Measurements from ENCODE around the gene ATP2A1.
"Not testable (repeated sequence)": the region's sequence is repeated elsewhere in the genome, so short reads cannot be mapped to it uniquely, and the experiment has no call there.

Gene ATP2A1

DNA sequence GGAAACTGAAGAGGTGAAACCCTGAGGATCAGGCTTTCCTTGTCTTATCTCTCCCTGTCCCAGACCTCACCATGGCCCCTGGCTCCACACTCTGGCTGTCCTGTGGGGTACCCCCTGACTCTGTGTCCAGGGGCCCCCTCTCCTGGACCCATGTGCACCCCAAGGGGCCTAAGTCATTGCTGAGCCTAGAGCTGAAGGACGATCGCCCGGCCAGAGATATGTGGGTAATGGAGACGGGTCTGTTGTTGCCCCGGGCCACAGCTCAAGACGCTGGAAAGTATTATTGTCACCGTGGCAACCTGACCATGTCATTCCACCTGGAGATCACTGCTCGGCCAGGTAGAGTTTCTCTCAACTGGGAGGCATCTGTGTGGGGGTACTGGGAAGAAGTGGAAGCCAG lies 54.9 kb downstream of the ATP2A1 start:
- DNase-seq (ENCODE audit: low read depth in 1 of 2, low spot score in 1 of 2) = no peak

DNA sequence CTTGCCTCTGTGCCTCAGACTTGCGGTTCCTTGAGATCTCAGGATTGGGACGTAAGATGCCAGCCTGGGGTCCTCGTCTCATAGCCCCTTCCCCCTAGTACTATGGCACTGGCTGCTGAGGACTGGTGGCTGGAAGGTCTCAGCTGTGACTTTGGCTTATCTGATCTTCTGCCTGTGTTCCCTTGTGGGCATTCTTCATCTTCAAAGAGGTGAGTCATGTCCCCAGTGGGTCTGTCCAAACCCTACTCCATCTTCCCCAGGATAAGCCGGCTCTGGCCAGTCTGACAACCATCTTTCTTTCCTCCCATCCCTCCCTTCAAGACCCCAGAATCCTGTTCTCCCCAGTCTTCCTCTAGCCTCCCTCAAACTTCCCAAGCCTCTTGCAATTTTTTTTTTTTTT lies 57.1 kb downstream of the ATP2A1 start:
- DNase-seq (ENCODE audit: low read depth in 1 of 2, low spot score in 1 of 2) = no peak

DNA sequence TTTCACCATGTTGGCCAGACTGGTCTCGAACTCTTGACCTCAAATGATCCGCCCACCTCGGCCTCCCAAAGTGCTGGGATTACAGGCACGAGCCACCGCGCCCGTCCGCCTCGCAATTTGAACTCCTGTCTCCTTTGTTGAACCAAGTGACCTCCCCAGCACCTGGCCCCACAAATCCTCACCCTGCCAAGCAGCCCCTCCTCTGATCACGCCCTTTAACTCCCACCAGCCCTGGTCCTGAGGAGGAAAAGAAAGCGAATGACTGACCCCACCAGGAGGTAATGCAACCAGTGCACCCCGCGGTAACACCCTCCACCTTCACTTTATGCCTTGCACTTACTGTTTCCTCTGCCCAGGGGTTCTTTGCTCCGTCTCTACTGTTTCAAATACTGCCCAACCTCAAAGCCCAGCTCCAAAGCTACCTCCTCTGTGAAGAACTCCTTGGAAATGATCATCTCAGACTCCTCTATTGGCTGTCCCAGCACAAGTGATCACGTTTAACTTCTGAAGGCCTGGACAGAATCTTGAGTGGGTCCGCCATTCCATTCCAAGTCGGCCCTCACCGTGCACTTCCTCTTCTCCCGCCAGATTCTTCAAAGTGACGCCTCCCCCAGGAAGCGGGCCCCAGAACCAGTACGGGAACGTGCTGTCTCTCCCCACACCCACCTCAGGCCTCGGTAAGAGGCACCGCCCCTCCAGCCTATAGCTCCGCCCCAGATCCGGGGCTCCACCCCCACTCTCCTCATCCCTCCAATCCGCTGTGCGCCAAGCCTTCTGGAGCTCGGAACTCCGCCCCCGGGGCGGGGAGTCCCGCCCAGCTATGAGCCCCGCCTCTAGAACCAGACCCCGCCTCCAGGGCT lies 57.9 kb downstream of the ATP2A1 start:
- peak; percentile 73 to 80 for DNase-seq (ENCODE audit: low read depth in 1 of 2, low spot score in 1 of 2)

DNA sequence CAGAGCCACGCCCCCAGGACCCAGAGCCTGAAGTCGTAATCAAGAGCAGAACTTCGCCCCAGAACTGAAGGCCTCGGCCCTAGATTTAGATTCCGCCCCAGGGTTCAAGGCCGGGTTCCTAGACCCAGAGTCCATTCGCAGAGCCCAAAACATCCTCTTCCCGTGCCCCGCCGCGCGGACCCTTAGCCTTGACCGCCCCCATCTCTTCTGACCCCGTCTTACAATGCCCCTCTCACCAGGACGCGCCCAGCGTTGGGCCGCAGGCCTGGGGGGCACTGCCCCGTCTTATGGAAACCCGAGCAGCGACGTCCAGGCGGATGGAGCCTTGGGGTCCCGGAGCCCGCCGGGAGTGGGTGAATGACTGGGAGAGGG lies 58.5 kb downstream of the ATP2A1 start:
- no peak for DNase-seq (ENCODE audit: low read depth in 1 of 2, low spot score in 1 of 2)

DNA sequence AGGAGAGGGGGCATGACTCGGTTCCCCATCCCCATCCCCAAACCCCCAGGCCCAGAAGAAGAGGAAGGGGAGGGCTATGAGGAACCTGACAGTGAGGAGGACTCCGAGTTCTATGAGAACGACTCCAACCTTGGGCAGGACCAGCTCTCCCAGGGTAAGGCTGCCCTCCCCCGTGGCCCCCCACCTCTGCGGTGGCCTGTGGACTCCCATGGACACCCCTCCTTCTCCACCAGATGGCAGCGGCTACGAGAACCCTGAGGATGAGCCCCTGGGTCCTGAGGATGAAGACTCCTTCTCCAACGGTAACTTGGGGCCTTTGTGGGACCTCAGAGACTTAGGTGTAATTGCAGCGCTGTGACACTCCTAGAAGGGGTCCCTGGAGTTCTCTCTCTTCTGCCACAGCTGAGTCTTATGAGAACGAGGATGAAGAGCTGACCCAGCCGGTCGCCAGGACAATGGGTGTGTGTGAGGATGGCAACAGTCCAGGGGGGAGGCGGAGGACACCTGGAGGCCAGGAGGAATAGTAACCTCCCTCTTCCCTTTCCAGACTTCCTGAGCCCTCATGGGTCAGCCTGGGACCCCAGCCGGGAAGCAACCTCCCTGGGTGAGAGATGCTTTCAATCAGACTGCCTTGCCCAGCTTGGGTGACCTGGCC lies 59.1 kb downstream of the ATP2A1 start:
- DNase-seq (ENCODE audit: low read depth in 1 of 2, low spot score in 1 of 2) = no peak

DNA sequence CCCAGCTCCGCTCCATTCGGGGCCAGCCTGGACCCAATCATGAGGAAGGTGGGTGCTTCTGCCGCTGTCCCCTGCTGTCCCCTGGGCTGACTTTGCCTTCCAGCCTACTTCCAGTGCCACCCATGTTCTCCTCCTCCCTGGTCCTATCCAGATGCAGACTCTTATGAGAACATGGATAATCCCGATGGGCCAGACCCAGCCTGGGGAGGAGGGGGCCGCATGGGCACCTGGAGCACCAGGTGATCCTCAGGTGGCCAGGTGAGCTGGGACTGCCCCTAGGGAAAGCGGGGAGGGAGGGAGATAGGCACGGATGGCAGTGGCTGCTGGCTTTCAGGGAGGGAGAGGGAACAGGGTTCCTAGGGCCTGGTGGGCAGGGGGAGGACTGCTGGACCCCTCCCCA lies 60.4 kb downstream of the ATP2A1 start:
- DNase-seq (ENCODE audit: low read depth in 1 of 2, low spot score in 1 of 2) = no peak

DNA sequence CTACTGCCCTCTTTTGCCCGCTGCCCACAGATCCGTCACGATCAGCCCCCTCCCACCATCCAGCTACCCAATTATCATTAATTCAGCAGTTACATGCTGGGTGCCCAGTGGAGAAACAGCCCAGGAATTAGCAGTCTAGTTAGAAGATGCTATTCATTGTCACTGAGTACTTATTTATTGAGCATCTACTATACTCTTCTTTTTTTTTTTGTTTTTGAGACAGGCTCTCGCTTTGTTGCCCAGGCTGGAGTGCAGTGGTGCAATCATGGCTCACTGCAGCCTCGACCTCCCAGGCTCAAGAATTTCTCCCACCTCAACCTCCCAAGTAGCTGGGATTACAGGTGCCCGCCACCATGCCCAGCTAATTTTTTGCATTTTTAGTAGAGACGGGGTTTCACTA lies 61.5 kb downstream of the ATP2A1 start:
- not testable (repeated sequence) for DNase-seq (ENCODE audit: low read depth in 1 of 2, low spot score in 1 of 2)

DNA sequence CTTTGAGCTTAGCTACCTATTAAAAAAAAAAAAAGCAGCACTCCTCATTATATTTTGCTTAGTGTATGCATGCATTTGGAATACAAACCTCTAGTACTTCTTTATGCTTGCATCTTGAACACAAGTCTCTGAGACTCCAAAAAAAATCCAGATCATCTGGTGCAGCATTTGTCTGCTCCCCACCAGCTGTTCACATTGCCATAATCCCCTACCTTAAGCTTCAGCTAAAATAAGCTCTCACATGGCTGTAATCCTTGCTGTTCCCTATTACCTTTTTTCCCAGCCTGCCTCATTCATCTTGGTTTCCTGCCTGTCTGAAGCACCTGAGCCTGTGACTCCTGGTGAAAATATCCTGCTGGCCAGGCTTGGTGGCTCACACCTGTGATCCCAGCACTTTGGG lies 65.0 kb downstream of the ATP2A1 start:
- DNase-seq (ENCODE audit: low read depth in 1 of 2, low spot score in 1 of 2) = no peak

DNA sequence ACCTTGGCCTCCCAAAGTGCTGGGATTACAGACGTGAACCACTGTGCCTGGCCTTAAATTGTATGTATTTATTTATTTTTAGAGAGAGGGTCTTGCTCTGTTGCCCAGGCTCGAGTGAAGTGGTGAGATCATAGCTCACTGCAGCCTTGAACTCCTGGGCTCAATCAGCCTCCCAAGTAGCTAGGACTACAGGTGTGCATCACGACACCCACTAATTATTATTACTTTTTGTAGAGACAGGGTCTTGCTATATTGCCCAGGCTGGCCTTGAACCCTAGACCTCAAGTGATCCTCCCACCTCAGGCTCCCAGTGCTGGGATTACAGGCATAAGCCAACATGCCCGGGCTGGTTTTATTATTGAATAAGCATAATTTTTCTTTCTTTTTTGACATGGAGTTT lies 68.4 kb downstream of the ATP2A1 start:
- DNase-seq (ENCODE audit: low read depth in 1 of 2, low spot score in 1 of 2) = no peak

DNA sequence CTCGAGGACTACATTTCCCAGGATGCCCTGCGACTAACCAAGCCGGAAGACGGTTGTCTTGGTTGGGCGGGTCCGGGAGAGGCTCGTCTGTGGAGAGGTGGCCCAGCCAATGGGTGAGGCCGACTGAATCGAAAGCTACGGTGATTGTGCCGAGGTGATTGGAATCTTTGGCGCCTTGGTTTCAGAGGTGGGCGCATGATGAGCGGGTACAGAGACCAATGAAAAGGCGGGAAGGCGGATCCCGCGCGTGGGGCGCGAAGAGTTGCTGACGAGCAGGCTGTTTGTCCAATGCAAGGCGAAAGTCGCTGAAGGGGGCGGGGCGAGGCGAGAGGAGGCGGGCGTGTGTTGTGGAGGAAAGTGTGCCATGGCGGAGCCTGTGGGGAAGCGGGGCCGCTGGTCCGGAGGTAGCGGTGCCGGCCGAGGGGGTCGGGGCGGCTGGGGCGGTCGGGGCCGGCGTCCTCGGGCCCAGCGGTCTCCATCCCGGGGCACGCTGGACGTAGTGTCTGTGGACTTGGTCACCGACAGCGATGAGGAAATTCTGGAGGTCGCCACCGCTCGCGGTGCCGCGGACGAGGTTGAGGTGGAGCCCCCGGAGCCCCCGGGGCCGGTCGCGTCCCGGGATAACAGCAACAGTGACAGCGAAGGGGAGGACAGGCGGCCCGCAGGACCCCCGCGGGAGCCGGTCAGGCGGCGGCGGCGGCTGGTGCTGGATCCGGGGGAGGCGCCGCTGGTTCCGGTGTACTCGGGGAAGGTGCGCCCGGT lies 72.5 kb downstream of the ATP2A1 start, which contains the start of gene NFATC2IP:
Gene NFATC2IP, plus strand, starts transcription at position 290 of the 762 bp plus-strand sequence. Its CDS starts 75 bp downstream, at position 365.
- peak; percentile 98 to 100 for DNase-seq (ENCODE audit: low read depth in 1 of 2, low spot score in 1 of 2)

DNA sequence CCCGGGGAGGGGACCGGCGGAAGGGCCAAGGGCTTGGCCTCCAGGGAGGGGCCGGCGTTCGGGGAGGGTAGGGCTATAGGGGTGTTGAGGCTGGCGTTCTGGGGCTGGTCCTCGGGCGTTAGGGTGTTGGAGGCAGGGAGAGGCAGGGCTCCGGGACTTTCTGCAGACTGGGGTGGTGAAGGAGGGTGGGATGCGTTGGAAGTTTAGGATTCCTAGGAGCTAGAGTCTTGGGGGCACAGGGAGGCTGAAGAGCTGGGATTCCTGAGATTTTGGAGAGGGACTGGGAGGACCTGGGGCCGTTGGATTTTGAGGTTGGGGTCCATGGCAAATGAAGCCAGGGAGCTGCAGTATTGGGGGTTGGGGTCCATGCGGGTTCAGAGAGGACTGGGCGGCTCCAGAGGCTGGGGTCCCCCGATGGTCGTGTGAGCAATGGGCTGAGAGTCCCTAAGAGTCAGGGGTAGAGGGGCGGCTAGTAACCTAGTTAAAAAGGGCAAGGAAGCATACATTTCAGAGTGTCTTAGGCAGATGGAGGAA lies 73.2 kb downstream of the ATP2A1 start:
- no peak for DNase-seq (ENCODE audit: low read depth in 1 of 2, low spot score in 1 of 2)

All from activated CD4-positive, alpha-beta T cell treated with anti-CD3 and anti-CD28 coated beads, Interleukin-2, amount 50 U/mL, for 24 hours (primary cell).